ENCODE data around the gene OLFM1.
"Not testable (repeated sequence)": the region's sequence is repeated elsewhere in the genome, so short reads cannot be mapped to it uniquely, and the experiment has no call there.

OLFM1 gene

GRCh38 chr9:135060461-135061116 is 26.9 kb upstream of the OLFM1 start:
- no peak for DNase-seq (ENCODE audit: low read depth in 2 of 2)

- DNase-seq (ENCODE audit: low read depth in 2 of 2): no peak
These were observed 26.0 kb upstream of the OLFM1 start for GRCh38 chr9:135061441-135061840.

GRCh38 chr9:135062254-135062653 is 25.2 kb upstream of the OLFM1 start:
- DNase-seq (ENCODE audit: low read depth in 2 of 2): no peak

GRCh38 chr9:135063466-135063865 is 24.0 kb upstream of the OLFM1 start:
- DNase-seq (ENCODE audit: low read depth in 2 of 2): not testable (repeated sequence)

GRCh38 chr9:135063888-135064287 is 23.6 kb upstream of the OLFM1 start:
- DNase-seq (ENCODE audit: low read depth in 2 of 2): not testable (repeated sequence)

- DNase-seq (ENCODE audit: low read depth in 2 of 2): no peak
These were observed 22.3 kb upstream of the OLFM1 start for GRCh38 chr9:135065151-135065550.

- no peak for DNase-seq (ENCODE audit: low read depth in 2 of 2)
These were observed 21.7 kb upstream of the OLFM1 start for GRCh38 chr9:135065804-135066203.

- DNase-seq (ENCODE audit: low read depth in 2 of 2): no peak
These were observed 21.2 kb upstream of the OLFM1 start for GRCh38 chr9:135066291-135066690.

- no peak for DNase-seq (ENCODE audit: low read depth in 2 of 2)
These were observed 20.3 kb upstream of the OLFM1 start for GRCh38 chr9:135067096-135067710.

GRCh38 chr9:135068776-135069415 is 18.6 kb upstream of the OLFM1 start:
- no peak for DNase-seq (ENCODE audit: low read depth in 2 of 2)

- DNase-seq (ENCODE audit: low read depth in 2 of 2): no peak
These were observed 17.8 kb upstream of the OLFM1 start for GRCh38 chr9:135069558-135070197.

GRCh38 chr9:135070198-135070951 is 17.1 kb upstream of the OLFM1 start:
- no peak for DNase-seq (ENCODE audit: low read depth in 2 of 2)

GRCh38 chr9:135070964-135071735 is 16.3 kb upstream of the OLFM1 start:
- DNase-seq (ENCODE audit: low read depth in 2 of 2): no peak

- no peak for DNase-seq (ENCODE audit: low read depth in 2 of 2)
These were observed 14.3 kb upstream of the OLFM1 start for GRCh38 chr9:135073081-135073740.

- DNase-seq (ENCODE audit: low read depth in 2 of 2): no peak
These were observed 13.6 kb upstream of the OLFM1 start for GRCh38 chr9:135073741-135074305.

GRCh38 chr9:135074354-135075233 is 12.9 kb upstream of the OLFM1 start:
- DNase-seq (ENCODE audit: low read depth in 2 of 2): no peak

GRCh38 chr9:135075234-135076142 is 12.0 kb upstream of the OLFM1 start:
- no peak for DNase-seq (ENCODE audit: low read depth in 2 of 2)
